ENCODE data around the gene SNRPD2. TPM values are rescaled to one million over a fixed set of nuclear protein-coding genes. Genes with fewer than 3 reads are reported as not detected.

SNRPD2 gene
- total RNA-seq, result 100 to 1,000 TPM; 193 to 358 TPM

GRCh38 chr19:45691516-45692186 lies at the start of gene SNRPD2:
Gene SNRPD2, minus strand, starts transcription at chr19:45691953. Its CDS starts 65 bp downstream, at chr19:45691888.

DNA sequence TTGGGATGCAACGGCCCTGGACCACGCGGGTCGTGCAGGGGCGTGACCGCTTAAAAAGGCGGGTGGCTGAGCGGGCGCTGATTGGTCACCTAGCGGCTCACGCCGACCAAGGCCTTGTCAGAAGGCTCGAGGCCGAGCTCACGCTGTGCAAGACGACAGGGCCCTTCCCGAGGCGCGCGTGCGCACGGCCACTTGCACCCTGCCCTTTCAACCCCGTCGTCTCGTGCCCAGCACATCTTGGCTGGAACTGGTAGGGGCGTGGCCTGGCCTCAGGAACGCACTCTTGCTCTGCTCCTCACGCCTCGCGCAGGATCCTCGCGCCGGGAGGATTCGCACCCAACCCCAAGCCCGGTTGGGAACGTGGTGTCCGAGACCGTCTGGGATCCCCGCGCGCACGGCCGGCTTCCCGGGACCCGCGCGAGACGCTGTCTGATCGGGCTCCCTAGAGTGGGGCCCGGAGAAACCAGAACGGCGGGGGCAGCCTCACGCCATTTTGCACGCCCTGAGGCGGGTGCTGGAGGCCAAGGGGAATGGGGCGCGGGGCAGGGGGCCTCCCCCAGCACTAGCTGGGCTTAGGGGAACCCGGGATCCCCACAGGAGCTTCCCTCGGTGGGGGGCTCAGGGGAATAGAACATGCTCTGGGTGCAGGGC lies 41.5 kb upstream of the SNRPD2 start, which contains the start of gene MEIOSIN:
Gene MEIOSIN (plus strand): TSS at position 280 of the 651 bp plus-strand sequence. CDS start 1,938 bp downstream, outside the sequence.

GRCh38 chr19:45730368-45731288 lies 38.9 kb upstream of the SNRPD2 start, which contains the start of gene FBXO46:
Gene FBXO46, minus strand, starts transcription at chr19:45730896. Its CDS starts 17,401 bp downstream, at chr19:45713495.

DNA sequence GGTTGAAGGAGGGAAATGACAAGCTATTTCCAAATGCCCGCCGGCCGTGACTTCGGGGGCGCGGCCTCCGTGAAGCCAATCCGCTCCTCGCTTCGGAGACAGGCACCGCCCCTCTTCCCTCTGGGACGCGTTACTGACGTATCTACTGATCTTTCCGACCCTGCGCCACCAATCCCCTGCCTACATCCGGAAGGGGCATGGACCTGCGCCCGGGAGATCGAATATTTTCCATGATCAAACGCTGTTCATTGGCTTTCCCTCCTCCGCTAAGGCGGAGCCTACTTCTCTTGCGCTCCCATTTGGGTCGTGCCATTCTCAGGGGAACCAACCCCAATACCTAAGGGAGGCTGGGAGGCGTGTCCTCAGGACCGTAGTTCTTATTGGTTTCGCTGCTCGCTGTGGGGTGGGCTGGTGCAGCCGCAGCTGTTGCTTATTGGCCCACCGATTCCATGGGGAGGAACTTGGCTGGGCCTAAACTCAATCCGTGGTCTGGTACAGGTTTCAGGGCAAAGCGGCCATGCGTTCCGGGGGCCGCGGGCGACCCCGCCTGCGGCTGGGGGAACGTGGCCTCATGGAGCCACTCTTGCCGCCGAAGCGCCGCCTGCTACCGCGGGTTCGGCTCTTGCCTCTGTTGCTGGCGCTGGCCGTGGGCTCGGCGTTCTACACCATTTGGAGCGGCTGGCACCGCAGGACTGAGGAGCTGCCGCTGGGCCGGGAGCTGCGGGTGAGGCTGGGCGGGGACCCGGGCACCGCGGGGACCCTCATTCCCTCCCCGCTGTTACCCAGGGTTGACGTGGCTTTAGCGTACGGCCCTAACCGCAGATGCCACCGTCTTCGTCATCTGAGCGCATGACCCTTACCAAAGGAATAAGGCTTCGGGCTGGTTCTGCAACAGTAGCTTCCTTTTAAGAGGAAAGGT lies 693 bp upstream of the SNRPD2 start, which contains the start of gene QPCTL:
Gene QPCTL (plus strand): TSS at position 480 of the 919 bp plus-strand sequence. CDS start 38 bp downstream, at position 518.

DNA sequence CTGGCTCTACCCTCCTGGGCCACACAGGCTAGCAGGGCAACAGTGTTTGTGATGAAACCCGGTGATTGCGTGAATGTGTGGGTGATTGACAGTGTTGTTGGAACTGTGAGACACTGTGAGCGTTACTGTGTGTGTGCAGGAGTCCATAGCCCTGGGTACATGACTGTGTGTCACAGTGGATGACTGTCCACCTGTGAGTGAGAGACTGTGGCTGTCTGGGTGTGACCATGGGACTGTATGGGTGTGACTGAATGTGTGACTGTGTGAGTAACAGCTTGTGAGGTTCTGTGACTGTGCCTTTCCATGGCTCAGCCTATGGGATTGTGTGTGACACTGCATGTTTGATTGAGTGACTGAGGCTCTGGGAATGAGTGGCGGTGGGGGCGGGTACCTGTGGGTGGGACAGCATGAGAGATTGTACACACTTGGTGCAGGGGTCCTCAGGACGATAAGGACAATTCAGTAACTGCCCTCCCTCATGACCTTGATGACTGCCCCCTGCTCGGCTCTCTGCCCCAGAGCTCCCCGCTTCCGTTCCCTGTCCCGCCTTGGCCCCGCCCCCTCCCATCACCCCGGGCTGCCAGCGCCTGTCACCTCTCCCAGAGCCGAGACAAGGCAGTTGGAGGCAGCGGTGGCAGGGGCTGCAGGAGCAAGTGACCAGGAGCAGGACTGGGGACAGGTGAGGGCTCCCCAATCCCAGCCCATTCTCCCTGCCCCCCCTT lies 24.0 kb downstream of the SNRPD2 start, which contains the start of gene GIPR:
Gene GIPR (plus strand): TSS at position 602 of the 722 bp plus-strand sequence. CDS start 1,300 bp downstream, outside the sequence.

DNA sequence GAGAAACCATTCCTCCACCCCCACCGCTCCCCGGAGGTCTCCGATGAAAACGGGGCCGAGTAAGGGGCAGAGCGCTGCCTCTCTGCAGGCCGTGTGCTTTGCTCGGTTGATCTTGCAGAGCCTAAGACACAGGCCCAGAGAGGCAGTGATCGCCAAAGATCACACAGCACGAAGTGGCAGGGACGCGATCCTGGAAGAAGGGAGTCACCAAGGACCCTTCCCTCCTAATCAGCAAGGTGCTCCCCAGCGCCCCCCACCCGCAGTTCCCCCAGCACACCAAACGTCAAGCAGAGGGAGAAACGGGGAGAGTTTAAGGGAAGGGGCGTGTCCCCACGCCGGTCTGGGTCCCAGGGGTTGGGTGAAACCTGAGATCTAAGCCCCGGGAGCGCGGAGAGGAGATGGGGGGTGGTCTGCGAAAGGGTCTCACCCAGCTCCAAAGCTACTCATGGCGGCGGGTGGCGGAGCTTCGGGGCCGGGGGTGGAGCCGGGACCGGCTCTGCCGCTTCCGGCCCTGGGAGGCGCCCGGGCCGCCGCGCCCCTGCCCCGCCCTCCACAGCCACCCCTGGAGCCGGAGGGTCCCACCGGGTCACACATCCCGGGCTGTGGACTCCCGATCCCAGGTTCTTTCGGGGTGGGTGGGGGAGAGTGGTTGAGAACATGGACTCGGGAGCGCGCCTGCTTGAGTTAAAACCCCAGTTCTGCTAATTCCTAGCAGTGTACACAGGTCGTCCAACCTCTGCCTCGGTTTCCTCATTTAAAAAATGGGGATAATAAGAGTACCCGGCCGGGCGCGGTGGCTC lies 52.6 kb downstream of the SNRPD2 start, which contains the start of gene EML2:
Gene EML2 (minus strand): TSS at position 468 of the 800 bp plus-strand sequence. CDS start 21 bp downstream, at position 447.

Small RNA genes lying within 50 kb of the gene (small RNA-seq; reads per million reads assigned to genes)
- gene MIR642A (0.90 to 1.7 reads per million in 2 donors), gene RN7SL836P (0 to 0.06 reads per million in 2 donors)

Other genes with a start within 250 kb of the SNRPD2 start
- gene FOSB, start 224.0 kb downstream of the SNRPD2 start, total RNA-seq, result under 1 TPM; 0.34 to 0.67 TPM
- gene RTN2, start 194.9 kb downstream of the SNRPD2 start, total RNA-seq, result 1 to 10 TPM; 8.0 to 9.6 TPM
- 1 to 10 TPM in 1 of 2 donors, under 1 TPM in 1; 0.67 to 1.4 TPM for gene PPM1N, start 193.5 kb downstream of the SNRPD2 start, total RNA-seq
- 10 to 100 TPM; 36.5 to 68.6 TPM for gene VASP, start 184.5 kb downstream of the SNRPD2 start, total RNA-seq
- gene OPA3, start 107.2 kb downstream of the SNRPD2 start, total RNA-seq, result 10 to 100 TPM in 1 of 2 donors, 1 to 10 TPM in 1; 9.7 to 11.0 TPM
- under 1 TPM in 1 of 2 donors, not detected in 1; under 0.01 TPM for gene GPR4, start 89.7 kb downstream of the SNRPD2 start, total RNA-seq
- 10 to 100 TPM; 58.9 to 64.0 TPM for gene EML2, start 52.6 kb downstream of the SNRPD2 start, total RNA-seq
- under 1 TPM in 1 of 2 donors, not detected in 1; under 0.01 TPM for gene GIPR, start 23.7 kb downstream of the SNRPD2 start, total RNA-seq
- 10 to 100 TPM; 45.6 to 52.3 TPM for gene QPCTL, start 713 bp upstream of the SNRPD2 start, total RNA-seq
- gene FBXO46, start 38.9 kb upstream of the SNRPD2 start, total RNA-seq, result 1 to 10 TPM; 5.9 to 7.7 TPM
- gene MEIOSIN, start 41.5 kb upstream of the SNRPD2 start, total RNA-seq, result not detected
- 1 to 10 TPM; 5.5 to 6.0 TPM for gene SIX5, start 77.3 kb upstream of the SNRPD2 start, total RNA-seq
- gene DMPK, start 90.5 kb upstream of the SNRPD2 start, total RNA-seq, result 1 to 10 TPM; 8.3 to 8.9 TPM
- gene DMWD, start 100.9 kb upstream of the SNRPD2 start, total RNA-seq, result 10 to 100 TPM; 30.6 to 37.6 TPM
- gene RSPH6A, start 123.4 kb upstream of the SNRPD2 start, total RNA-seq, result under 1 TPM in 1 of 2 donors, not detected in 1; 0.34 TPM
- 10 to 100 TPM; 39.6 to 44.0 TPM for gene SYMPK, start 171.2 kb upstream of the SNRPD2 start, total RNA-seq
- gene FOXA3, start 172.4 kb upstream of the SNRPD2 start, total RNA-seq, result not detected
- gene IRF2BP1, start 194.2 kb upstream of the SNRPD2 start, total RNA-seq, result 10 to 100 TPM; 23.6 to 31.0 TPM
- 1 to 10 TPM; 1.3 to 2.1 TPM for gene MYPOP, start 210.7 kb upstream of the SNRPD2 start, total RNA-seq
- gene NANOS2, start 222.8 kb upstream of the SNRPD2 start, total RNA-seq, result not detected

Data from melanocyte of skin (primary cell).